HepG2 (cell line): ENCODE measurements around the gene EHD1.

Experiments used
- CEBPB ChIP-seq: IDR thresholded peaks from 2 replicates; pipeline ENCODE4 v1.6.1; 2011; ENCODE audit warnings: low read depth, low read length, improper control_type of control experiment, borderline replicate concordance
- MED13 ChIP-seq: sonication (generic); formaldehyde crosslinking; IDR thresholded peaks from 2 replicates; pipeline ENCODE4 v1.5.0; 2020; ENCODE audit warnings: missing genetic modification reagents
- POLR2AphosphoS5 ChIP-seq: IDR thresholded peaks from 2 replicates; pipeline ENCODE4 v1.6.1; 2012; ENCODE audit warnings: low read depth, low read length
- RAD21 ChIP-seq: fragments of 450-650 bp; formaldehyde crosslinking; IDR thresholded peaks from 2 replicates; pipeline ENCODE4 v1.5.0; 2020; ENCODE audit warnings: mild to moderate bottlenecking
- REL ChIP-seq: sonication (generic); formaldehyde crosslinking; conservative IDR thresholded peaks from 2 replicates; pipeline ENCODE4 v1.8.0; 2022; ENCODE audit warnings: mild to moderate bottlenecking, missing genetic modification reagents, moderate library complexity
- TGIF2 ChIP-seq: IDR thresholded peaks from 2 replicates; pipeline ENCODE4 v1.6.1; 2016; ENCODE audit warnings: control low read depth, missing compliant biosample characterization
- ZNF451 ChIP-seq: sonication (generic); formaldehyde crosslinking; IDR thresholded peaks from 2 replicates; pipeline ENCODE4 v1.5.0; 2020; ENCODE audit warnings: mild to moderate bottlenecking, missing genetic modification reagents
- TF ChIP-seq, protein P1 (sequence below): sonication (generic); formaldehyde crosslinking; IDR thresholded peaks from 2 replicates; pipeline ENCODE4 v1.5.1; 2020; ENCODE audit warnings: mild to moderate bottlenecking, missing genetic modification reagents
- TF ChIP-seq, protein P2 (sequence below): sonication (generic); formaldehyde crosslinking; IDR thresholded peaks from 2 replicates; pipeline ENCODE4; 2020; ENCODE audit warnings: missing genetic modification reagents, mild to moderate bottlenecking, borderline replicate concordance
- TF ChIP-seq, protein P3 (sequence below): sonication (generic); formaldehyde crosslinking; conservative IDR thresholded peaks from 2 replicates; pipeline ENCODE4 v1.8.0; 2022; ENCODE audit warnings: low read depth, missing genetic modification reagents
- TF ChIP-seq, protein P4 (sequence below): sonication (generic); formaldehyde crosslinking; IDR thresholded peaks from 2 replicates; pipeline ENCODE4 v1.5.0; 2020; ENCODE audit warnings: mild to moderate bottlenecking, missing genetic modification reagents, moderate library complexity
- TF ChIP-seq, protein P5 (sequence below): sonication (generic); formaldehyde crosslinking; IDR thresholded peaks from 2 replicates; pipeline ENCODE4 v1.4.0; 2020; ENCODE audit warnings: missing genetic modification reagents, borderline replicate concordance
- TF ChIP-seq, protein P6 (sequence below): sonication (generic); formaldehyde crosslinking; IDR thresholded peaks from 2 replicates; pipeline ENCODE4 v1.4.0; 2020; ENCODE audit warnings: missing genetic modification reagents

DNA sequence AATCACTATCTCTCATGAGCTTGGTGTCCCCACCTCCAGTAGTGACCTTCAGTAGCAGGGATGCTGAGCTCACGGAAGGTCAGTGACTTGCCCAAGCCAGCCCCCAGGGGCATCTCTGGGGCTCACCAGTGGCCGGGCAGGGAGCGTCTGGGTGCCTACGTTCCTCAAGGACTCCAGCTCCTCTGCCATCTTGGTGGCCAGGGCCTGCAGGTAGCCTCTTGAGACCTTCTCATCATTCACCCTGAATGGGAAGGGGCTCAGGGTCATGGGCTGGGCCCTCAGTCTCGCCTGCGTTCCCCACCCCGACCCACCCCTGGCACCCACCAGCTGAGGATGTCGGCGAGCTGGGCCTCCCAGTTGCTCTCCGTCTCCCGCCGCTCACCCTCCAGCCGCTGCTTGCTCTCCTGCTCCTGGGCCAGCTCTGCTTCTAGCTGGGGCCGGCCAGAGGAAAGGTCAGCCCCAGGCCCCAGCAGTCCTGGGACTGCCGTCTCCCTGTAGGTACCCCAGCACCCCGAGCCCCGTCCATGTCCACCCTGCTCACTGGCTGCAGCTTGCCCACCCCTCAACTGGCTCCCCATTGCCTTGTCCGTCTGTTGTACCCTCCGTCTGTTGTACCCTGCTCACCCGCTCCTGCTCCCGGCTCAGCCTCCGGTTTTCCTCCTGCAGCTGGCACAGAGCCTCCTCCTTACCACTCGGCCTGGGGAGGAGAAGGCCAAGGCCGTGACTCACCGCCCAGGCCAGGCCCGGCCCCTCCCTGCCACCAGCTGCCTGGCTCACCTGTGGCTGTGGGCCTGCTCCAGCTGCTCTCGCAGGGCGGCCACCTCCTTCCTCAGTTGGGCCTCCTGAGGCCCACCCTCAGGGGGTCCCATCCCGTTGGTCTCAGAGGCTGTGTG lies 43.5 kb downstream of the EHD1 start:
- TF ChIP-seq, protein P1, sequence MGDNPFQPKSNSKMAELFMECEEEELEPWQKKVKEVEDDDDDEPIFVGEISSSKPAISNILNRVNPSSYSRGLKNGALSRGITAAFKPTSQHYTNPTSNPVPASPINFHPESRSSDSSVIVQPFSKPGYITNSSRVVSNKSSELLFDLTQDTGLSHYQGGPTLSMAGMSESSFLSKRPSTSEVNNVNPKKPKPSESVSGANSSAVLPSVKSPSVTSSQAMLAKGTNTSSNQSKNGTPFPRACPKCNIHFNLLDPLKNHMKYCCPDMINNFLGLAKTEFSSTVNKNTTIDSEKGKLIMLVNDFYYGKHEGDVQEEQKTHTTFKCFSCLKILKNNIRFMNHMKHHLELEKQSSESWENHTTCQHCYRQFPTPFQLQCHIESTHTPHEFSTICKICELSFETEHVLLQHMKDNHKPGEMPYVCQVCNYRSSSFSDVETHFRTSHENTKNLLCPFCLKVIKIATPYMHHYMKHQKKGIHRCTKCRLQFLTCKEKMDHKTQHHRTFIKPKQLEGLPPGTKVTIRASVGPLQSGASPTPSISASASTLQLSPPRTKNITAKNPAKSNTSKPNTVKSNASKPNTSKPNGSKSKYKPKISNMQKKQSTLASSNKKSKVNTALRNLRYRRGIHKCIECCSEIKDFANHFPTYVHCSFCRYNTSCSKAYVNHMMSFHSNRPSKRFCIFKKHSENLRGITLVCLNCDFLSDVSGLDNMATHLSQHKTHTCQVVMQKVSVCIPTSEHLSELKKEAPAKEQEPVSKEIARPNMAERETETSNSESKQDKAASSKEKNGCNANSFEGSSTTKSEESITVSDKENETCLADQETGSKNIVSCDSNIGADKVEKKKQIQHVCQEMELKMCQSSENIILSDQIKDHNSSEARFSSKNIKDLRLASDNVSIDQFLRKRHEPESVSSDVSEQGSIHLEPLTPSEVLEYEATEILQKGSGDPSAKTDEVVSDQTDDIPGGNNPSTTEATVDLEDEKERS (CRISPR knock-in tag) = no peak
- TF ChIP-seq, protein P2, sequence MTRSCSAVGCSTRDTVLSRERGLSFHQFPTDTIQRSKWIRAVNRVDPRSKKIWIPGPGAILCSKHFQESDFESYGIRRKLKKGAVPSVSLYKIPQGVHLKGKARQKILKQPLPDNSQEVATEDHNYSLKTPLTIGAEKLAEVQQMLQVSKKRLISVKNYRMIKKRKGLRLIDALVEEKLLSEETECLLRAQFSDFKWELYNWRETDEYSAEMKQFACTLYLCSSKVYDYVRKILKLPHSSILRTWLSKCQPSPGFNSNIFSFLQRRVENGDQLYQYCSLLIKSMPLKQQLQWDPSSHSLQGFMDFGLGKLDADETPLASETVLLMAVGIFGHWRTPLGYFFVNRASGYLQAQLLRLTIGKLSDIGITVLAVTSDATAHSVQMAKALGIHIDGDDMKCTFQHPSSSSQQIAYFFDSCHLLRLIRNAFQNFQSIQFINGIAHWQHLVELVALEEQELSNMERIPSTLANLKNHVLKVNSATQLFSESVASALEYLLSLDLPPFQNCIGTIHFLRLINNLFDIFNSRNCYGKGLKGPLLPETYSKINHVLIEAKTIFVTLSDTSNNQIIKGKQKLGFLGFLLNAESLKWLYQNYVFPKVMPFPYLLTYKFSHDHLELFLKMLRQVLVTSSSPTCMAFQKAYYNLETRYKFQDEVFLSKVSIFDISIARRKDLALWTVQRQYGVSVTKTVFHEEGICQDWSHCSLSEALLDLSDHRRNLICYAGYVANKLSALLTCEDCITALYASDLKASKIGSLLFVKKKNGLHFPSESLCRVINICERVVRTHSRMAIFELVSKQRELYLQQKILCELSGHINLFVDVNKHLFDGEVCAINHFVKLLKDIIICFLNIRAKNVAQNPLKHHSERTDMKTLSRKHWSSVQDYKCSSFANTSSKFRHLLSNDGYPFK = no peak
- TF ChIP-seq TGIF2 (CRISPR knock-in tag) (no peak), RAD21 (CRISPR knock-in tag) (no peak), REL (CRISPR knock-in tag) (no peak), MED13 (CRISPR knock-in tag) (no peak), CEBPB (no peak), POLR2AphosphoS5 (no peak), ZNF451 (CRISPR knock-in tag) (no peak)
- TF ChIP-seq, protein P3, sequence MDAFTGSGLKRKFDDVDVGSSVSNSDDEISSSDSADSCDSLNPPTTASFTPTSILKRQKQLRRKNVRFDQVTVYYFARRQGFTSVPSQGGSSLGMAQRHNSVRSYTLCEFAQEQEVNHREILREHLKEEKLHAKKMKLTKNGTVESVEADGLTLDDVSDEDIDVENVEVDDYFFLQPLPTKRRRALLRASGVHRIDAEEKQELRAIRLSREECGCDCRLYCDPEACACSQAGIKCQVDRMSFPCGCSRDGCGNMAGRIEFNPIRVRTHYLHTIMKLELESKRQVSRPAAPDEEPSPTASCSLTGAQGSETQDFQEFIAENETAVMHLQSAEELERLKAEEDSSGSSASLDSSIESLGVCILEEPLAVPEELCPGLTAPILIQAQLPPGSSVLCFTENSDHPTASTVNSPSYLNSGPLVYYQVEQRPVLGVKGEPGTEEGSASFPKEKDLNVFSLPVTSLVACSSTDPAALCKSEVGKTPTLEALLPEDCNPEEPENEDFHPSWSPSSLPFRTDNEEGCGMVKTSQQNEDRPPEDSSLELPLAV (CRISPR knock-in tag) = no peak
- TF ChIP-seq, protein P4, sequence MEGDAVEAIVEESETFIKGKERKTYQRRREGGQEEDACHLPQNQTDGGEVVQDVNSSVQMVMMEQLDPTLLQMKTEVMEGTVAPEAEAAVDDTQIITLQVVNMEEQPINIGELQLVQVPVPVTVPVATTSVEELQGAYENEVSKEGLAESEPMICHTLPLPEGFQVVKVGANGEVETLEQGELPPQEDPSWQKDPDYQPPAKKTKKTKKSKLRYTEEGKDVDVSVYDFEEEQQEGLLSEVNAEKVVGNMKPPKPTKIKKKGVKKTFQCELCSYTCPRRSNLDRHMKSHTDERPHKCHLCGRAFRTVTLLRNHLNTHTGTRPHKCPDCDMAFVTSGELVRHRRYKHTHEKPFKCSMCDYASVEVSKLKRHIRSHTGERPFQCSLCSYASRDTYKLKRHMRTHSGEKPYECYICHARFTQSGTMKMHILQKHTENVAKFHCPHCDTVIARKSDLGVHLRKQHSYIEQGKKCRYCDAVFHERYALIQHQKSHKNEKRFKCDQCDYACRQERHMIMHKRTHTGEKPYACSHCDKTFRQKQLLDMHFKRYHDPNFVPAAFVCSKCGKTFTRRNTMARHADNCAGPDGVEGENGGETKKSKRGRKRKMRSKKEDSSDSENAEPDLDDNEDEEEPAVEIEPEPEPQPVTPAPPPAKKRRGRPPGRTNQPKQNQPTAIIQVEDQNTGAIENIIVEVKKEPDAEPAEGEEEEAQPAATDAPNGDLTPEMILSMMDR (CRISPR knock-in tag) = no peak
- TF ChIP-seq, protein P5, sequence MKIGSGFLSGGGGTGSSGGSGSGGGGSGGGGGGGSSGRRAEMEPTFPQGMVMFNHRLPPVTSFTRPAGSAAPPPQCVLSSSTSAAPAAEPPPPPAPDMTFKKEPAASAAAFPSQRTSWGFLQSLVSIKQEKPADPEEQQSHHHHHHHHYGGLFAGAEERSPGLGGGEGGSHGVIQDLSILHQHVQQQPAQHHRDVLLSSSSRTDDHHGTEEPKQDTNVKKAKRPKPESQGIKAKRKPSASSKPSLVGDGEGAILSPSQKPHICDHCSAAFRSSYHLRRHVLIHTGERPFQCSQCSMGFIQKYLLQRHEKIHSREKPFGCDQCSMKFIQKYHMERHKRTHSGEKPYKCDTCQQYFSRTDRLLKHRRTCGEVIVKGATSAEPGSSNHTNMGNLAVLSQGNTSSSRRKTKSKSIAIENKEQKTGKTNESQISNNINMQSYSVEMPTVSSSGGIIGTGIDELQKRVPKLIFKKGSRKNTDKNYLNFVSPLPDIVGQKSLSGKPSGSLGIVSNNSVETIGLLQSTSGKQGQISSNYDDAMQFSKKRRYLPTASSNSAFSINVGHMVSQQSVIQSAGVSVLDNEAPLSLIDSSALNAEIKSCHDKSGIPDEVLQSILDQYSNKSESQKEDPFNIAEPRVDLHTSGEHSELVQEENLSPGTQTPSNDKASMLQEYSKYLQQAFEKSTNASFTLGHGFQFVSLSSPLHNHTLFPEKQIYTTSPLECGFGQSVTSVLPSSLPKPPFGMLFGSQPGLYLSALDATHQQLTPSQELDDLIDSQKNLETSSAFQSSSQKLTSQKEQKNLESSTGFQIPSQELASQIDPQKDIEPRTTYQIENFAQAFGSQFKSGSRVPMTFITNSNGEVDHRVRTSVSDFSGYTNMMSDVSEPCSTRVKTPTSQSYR (CRISPR knock-in tag) = no peak
- TF ChIP-seq, protein P6, sequence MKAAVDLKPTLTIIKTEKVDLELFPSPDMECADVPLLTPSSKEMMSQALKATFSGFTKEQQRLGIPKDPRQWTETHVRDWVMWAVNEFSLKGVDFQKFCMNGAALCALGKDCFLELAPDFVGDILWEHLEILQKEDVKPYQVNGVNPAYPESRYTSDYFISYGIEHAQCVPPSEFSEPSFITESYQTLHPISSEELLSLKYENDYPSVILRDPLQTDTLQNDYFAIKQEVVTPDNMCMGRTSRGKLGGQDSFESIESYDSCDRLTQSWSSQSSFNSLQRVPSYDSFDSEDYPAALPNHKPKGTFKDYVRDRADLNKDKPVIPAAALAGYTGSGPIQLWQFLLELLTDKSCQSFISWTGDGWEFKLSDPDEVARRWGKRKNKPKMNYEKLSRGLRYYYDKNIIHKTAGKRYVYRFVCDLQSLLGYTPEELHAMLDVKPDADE (CRISPR knock-in tag) = no peak
